Fibroblast of skin of back (primary cell): Measurements from ENCODE around the gene SMAD2.

Experiments used
- DNase-seq: peaks from one replicate; pipeline ENCODE4 v3.0.0-alpha.2; 2013

SMAD2 gene

DNA sequence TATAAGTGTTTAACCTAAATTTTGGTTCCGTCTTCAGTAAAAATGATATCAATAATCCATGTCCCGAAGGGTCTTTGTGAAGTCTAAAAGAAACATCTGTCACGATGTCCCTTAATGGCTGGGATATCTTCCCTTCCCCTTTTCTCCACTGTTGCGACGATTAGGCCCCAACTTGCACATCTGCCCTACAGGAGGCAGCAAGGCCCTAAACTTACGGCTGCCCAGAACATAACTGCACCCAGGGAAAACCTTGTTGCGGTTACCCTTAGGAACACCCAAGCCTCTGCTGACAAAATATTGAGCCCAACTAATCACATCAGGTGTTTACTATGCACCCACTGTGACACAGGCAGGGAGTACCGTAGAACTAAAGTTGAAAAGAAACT is 1.3 kb upstream of the SMAD2 start:
- peak; percentile 33 for DNase-seq

- peak; percentile 97 for DNase-seq
Observed at GRCh38 chr18:47930931-47931717, 665 bp upstream of the SMAD2 start.

DNA sequence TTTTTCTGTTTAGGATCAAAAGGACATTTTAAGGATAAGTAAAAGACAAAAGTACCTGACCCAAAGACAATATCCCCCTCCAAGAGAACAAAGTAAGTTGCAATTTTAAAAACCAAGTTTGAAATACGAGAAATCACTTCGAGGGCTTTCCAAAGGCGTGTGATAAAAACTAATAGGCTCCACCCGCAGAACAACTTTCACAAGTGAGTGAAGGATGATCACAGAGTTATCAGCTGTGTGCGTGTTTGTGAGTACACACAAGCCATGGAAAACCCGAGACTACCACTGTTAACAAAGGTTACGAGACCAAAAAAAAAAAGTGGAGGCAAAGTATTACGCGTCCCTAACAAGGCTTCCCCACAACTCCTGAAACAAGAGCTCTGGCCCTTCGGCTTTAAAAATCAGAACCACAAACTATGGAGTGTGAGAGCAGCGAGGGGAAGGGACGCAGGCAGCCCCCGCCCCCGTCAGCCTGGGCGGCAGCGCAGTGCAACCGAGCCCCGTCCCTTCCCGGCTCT is 719 bp downstream of the SMAD2 start:
- no peak for DNase-seq

GRCh38 chr18:47928466-47928865 is 2.0 kb downstream of the SMAD2 start:
- no peak for DNase-seq

DNA sequence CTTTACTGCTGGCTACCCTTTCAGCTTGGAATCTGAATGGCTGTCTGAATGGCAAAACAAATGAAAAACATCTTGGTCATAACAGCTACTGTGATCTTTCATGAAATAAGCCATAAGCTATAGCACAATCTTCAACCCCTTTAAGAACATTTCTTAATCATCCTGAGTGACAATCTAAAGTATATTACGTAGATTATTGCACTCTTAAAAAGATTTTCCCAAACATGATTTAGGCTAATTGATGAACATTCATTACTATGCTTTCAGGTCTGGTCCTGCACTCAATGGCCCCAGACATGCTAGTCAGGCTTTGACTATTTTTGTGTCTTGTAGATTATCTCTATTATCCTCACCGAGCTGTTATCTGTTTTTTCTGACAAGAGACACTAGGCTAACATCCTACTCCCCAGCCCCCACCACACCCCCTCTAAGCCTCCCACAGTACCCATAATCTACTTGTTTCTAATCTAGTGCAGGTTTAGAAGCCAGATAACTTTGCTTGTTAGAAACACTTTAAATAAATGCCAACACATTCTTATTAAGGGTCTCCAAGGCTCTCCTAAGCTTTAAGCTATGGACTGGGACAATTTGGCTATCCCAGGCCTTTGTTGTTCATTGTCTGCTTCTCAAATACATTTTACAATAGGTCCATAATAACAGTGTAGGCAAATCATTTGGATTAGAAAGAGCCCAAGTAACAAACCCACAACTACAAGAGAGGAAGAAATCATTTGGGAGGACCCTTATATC is 4.2 kb downstream of the SMAD2 start:
- DNase-seq: no peak

- no peak for DNase-seq
Observed at GRCh38 chr18:47919916-47920315, 10.5 kb downstream of the SMAD2 start.

GRCh38 chr18:47917923-47918610 is 12.4 kb downstream of the SMAD2 start:
- DNase-seq: no peak

DNA sequence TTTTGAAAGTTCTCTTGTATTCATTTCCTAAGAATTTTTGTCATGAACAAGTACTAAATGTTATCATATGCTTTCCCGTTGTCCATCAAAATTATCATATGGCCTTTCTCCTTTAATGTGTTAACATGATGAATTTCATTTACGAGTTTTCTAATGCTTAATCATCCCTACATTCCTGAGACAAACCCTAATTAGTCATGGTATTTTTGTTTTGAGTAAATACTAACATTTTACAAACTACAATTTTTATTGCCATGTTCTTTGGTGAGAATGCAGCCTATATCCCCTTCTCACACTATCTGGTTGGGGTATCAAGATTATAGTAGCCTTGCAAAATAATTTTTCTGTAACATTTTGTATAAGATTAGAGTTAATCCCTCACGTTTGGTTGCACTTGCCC is 14.5 kb downstream of the SMAD2 start:
- no peak for DNase-seq

DNA sequence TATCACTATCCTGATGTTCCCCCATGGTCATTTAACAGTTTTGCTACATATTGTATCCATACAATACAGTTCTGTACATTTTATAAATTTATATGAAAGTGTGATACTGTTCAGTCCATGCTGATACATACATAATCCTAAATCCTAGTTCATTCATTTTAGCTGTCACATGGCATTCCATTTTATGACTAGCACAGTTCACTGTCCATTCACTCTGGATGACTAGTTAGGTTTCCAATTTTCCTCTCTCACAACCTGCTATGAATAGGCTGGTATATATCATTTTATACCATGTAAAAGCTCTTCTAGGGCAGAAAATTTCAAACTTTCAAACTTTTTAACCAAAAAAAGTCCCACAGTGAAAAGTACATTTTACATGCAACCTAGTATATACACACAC is 15.2 kb downstream of the SMAD2 start:
- DNase-seq: peak; percentile 19

- no peak for DNase-seq
Observed at GRCh38 chr18:47912794-47913585, 17.5 kb downstream of the SMAD2 start.

DNA sequence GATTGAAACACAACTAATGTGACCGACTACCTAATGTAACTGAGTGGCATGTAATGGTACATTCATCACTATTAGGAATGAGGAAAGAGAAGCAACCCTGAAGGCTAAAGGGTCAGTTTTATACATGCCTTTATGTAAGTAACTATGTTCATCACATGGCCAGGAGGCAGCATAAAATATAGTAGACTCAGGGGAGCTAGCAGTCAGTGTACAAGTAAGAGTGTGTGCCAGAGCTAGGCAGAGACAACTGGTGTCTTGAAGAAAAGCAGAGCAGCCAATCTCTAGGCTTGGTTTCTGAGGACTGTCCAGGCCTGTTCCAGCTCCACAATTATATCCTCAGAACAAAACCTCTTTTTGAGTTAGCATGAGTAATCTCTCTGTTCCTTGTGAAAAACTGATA is 18.1 kb downstream of the SMAD2 start:
- DNase-seq: no peak

DNA sequence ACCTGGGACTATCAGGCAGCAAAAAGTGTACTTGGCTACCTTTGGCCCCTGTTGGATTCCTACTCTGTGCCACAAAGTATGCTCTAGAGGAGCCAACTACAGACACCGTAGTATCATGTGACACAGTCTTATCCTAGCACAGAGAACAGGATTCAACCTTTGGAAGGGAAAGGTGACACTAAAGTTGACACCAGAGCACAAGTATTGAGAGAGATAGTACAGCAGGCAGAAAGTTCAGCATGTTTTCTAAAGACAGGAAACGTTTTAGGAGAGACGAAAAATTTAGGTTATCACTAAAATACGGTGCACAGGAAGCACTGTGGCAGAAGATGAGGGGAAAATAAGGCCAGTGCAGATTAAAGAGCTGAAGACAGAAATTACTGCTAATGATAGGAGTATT is 18.6 kb downstream of the SMAD2 start:
- no peak for DNase-seq

DNA sequence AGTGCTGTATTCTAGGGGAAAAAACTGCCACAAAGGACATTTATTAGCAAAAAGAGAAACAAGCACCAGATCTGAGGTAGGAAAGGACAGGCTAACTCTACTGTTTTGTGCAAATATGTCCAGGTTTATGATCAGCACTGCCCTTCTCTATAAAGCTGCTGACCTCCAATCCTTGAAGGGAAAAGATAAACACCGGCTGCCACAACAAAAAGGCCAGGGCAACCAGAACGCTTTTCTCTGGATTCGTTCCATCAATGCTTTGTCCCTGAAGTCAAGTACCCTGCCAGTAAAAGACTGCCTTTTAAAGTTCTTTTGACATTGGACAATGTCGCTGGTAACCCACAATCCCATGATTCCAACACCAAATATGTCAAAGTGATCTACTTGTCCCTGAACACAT is 21.0 kb downstream of the SMAD2 start:
- no peak for DNase-seq

DNA sequence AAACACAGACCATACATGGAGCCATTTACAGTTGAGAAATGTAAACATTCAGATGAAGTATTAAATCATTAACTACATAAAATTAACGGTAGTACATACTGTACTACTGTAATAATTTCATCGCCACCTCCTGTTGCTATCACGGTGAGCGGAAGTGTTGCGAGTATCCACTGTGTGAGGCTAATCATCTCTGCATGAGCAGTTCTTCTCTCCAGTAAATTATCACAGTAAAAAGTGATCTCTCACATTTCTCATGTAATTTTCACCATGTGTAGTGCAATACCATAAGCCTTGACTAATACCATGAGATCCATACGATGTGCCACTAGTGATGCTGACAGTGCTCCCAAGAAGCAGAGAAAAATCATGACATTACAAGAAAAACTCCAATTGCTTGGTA is 21.9 kb downstream of the SMAD2 start:
- no peak for DNase-seq

DNA sequence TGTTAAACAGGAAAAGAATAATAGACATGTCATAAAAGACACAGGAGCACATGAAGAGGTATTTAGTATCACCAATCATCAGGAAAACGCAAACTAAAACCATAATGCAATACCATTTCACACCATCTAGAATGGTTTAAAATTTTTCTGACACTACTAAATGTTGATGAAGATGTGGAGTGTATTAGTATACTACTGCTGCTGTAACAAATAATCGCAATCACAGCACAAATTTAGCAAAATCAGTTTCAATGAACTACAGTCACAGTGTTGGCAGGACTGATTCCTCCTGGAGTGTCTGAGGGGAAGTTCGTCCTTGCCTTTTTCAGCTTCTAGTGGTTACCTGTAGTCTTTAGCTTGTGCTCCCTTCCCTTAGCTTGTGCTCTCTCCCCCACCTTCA is 24.1 kb downstream of the SMAD2 start:
- DNase-seq: no peak

GRCh38 chr18:47903809-47904208 is 26.6 kb downstream of the SMAD2 start:
- DNase-seq: no peak

DNA sequence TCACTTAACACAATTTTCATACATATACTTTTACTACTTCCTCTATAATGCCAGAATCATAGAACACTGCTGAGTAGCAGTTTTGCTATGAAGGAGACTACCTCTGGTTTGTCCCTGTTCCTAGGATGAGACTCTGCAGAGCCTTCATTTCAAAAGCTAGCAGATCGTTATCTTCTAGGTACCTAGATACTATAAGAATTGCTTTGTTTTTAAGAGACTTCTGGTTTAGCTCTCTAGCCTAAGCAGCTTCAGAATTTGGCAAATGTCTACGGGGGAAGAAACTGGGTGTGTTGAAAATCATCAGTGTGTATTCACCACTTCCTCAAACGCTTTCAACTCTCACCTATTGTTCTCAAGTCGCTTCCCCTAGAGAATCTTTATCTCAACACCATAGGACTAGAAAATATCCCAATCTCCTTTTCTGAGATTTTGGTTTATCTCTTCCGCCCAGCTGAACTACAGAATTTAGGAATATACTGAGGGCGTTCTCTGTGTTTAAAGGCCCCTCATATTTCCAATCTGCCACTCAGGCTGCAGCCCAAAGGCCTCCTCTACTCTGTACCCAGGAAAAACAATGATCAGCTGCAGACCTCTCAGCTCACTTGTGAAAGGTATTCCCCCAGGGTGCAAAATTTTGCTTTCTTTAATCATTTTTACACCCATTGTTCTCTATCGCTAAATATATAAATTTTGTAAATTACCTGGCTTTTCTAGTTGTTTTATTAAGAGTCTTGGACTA is 28.7 kb downstream of the SMAD2 start:
- DNase-seq: no peak

GRCh38 chr18:47899107-47899840 is 31.2 kb downstream of the SMAD2 start:
- no peak for DNase-seq

- DNase-seq: no peak
Observed at GRCh38 chr18:47898696-47899095, 31.8 kb downstream of the SMAD2 start.

DNA sequence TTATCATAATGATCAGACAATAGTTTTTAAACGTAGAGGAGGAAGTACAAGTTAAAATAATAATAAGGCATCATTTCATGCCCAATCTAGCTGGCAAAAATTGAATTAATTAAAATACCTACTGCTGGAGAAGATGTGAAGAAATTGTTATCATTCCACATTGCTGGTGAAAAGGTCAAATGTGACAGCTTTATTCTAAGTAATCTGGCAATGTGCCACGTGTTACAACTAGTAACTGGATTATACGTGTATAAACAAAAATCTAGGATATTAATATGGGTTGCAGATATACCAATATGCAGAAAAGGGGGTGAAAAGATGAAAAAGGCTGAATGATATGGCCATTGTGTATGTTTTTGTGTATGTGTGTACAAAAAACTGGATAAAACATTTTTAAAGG is 32.4 kb downstream of the SMAD2 start:
- DNase-seq: no peak
